Sigmoid colon (tissue), 4 donors: ENCODE results near the gene IL1RAPL2.

Source experiments
- EP300 ChIP-seq, 4 donors: sonication (generic); formaldehyde crosslinking; IDR thresholded peaks; one replicate each; pipeline ENCODE4 v1.6.1; 2017; ENCODE audit warnings: antibody characterized with exemption in 4 of 4
- POLR2A ChIP-seq, 2 donors: fragments of 450-650 bp; IDR thresholded peaks; one replicate each; pipeline ENCODE4 v1.6.1; 2016; ENCODE audit warnings: antibody characterized with exemption in 2 of 2, mild to moderate bottlenecking in 2 of 2, moderate library complexity in 2 of 2
- TF ChIP-seq, protein P1 (sequence below), 4 experiments: fragments of 450-650 bp in 3 of 4; fragments of 200-600 bp in 1 of 4; IDR thresholded peaks; one replicate each; pipeline ENCODE4 v1.5.1; 2016 to 2019; ENCODE audit warnings: antibody characterized with exemption in 4 of 4, mild to moderate bottlenecking in 3 of 4, moderate library complexity in 2 of 4

GRCh38 chrX:104684077-104684476 is 118.1 kb downstream of the IL1RAPL2 start:
- TF ChIP-seq EP300 (IDR thresholded peaks at IDR 0.05) (no peak), POLR2A (IDR thresholded peaks at IDR 0.05) (no peak)
- TF ChIP-seq, protein P1, sequence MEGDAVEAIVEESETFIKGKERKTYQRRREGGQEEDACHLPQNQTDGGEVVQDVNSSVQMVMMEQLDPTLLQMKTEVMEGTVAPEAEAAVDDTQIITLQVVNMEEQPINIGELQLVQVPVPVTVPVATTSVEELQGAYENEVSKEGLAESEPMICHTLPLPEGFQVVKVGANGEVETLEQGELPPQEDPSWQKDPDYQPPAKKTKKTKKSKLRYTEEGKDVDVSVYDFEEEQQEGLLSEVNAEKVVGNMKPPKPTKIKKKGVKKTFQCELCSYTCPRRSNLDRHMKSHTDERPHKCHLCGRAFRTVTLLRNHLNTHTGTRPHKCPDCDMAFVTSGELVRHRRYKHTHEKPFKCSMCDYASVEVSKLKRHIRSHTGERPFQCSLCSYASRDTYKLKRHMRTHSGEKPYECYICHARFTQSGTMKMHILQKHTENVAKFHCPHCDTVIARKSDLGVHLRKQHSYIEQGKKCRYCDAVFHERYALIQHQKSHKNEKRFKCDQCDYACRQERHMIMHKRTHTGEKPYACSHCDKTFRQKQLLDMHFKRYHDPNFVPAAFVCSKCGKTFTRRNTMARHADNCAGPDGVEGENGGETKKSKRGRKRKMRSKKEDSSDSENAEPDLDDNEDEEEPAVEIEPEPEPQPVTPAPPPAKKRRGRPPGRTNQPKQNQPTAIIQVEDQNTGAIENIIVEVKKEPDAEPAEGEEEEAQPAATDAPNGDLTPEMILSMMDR (IDR thresholded peaks at IDR 0.05): no peak
